Stimulated activated CD8-positive, alpha-beta memory T cell treated with anti-CD3 and anti-CD28 coated beads, Interleukin-4, amount 100 ng/mL, for 24 hours (primary cell): Measurements from ENCODE around the gene LSM11.

Source experiments
- DNase-seq: peaks from one replicate; pipeline ENCODE4 v3.0.0-alpha.2; 2020; ENCODE audit warnings: low read depth

LSM11 gene

GRCh38 chr5:157734436-157734835 is 9.1 kb upstream of the LSM11 start:
- no peak for DNase-seq

GRCh38 chr5:157735991-157736390 is 7.5 kb upstream of the LSM11 start:
- DNase-seq = no peak

- DNase-seq = no peak
Measured at GRCh38 chr5:157739388-157740228, 3.9 kb upstream of the LSM11 start.

GRCh38 chr5:157740229-157740610 is 3.3 kb upstream of the LSM11 start:
- no peak for DNase-seq

GRCh38 chr5:157741131-157741530 is 2.4 kb upstream of the LSM11 start:
- DNase-seq = no peak

GRCh38 chr5:157744051-157745011 is 819 bp downstream of the LSM11 start:
- no peak for DNase-seq

GRCh38 chr5:157745041-157745456 is 1.5 kb downstream of the LSM11 start:
- no peak for DNase-seq

- no peak for DNase-seq
Measured at GRCh38 chr5:157747173-157747740, 3.7 kb downstream of the LSM11 start.

GRCh38 chr5:157747766-157748700 is 4.5 kb downstream of the LSM11 start:
- DNase-seq = no peak

- DNase-seq = no peak
Measured at GRCh38 chr5:157748760-157749461, 5.4 kb downstream of the LSM11 start.

GRCh38 chr5:157749462-157749799 is 5.9 kb downstream of the LSM11 start:
- no peak for DNase-seq

- no peak for DNase-seq
Measured at GRCh38 chr5:157750320-157750719, 6.8 kb downstream of the LSM11 start.

- no peak for DNase-seq
Measured at GRCh38 chr5:157756122-157756521, 12.6 kb downstream of the LSM11 start.

GRCh38 chr5:157758706-157759105 is 15.2 kb downstream of the LSM11 start:
- DNase-seq = no peak

- DNase-seq = no peak
Measured at GRCh38 chr5:157761690-157762621, 18.4 kb downstream of the LSM11 start.

GRCh38 chr5:157764531-157764930 is 21.0 kb downstream of the LSM11 start:
- DNase-seq = no peak

GRCh38 chr5:157766442-157766841 is 22.9 kb downstream of the LSM11 start:
- DNase-seq = no peak

- no peak for DNase-seq
Measured at GRCh38 chr5:157766902-157767301, 23.4 kb downstream of the LSM11 start.

- DNase-seq = no peak
Measured at GRCh38 chr5:157767689-157768088, 24.2 kb downstream of the LSM11 start.

GRCh38 chr5:157770665-157771064 is 27.2 kb downstream of the LSM11 start:
- DNase-seq = no peak
